ENCODE measurements around the gene GCLC.

GCLC gene

GRCh38 chr6:53466257-53466656 is 78.6 kb downstream of the GCLC start:
- DNase-seq (ENCODE audit: insufficient read length, low spot score), result no peak
- TF ChIP-seq CTCF (IDR thresholded peaks at IDR 0.05; ENCODE audit: insufficient read depth, missing control alignments), result no peak

GRCh38 chr6:53465732-53466131 is 79.2 kb downstream of the GCLC start:
- FAIRE-seq (no peak), DNase-seq (ENCODE audit: insufficient read length, low spot score) (no peak)
- TF ChIP-seq CTCF (IDR thresholded peaks at IDR 0.05; ENCODE audit: insufficient read depth, missing control alignments), result no peak

More at GRCh38 chr6:53466257-53466656, 78.6 kb downstream of the GCLC start:
- FAIRE-seq, result no peak

- no peak for TF ChIP-seq CTCF (IDR thresholded peaks at IDR 0.05; ENCODE audit: insufficient read depth, missing control alignments)
- no peak for FAIRE-seq
These were observed 79.9 kb downstream of the GCLC start for GRCh38 chr6:53464927-53465460.

GRCh38 chr6:53464483-53464882 is 80.4 kb downstream of the GCLC start:
- no peak for DNase-seq (ENCODE audit: insufficient read length, low spot score)
- TF ChIP-seq CTCF (IDR thresholded peaks at IDR 0.05; ENCODE audit: insufficient read depth, missing control alignments), result no peak
- no peak for FAIRE-seq

More at GRCh38 chr6:53464927-53465460, 79.9 kb downstream of the GCLC start:
- DNase-seq (ENCODE audit: insufficient read length, low spot score), result no peak

GRCh38 chr6:53461696-53462095 is 83.2 kb downstream of the GCLC start:
- DNase-seq (ENCODE audit: insufficient read length, low spot score), result no peak
- no peak for TF ChIP-seq CTCF (IDR thresholded peaks at IDR 0.05; ENCODE audit: insufficient read depth, missing control alignments)
- no peak for FAIRE-seq

- no peak for FAIRE-seq
- no peak for DNase-seq (ENCODE audit: insufficient read length, low spot score)
These were observed 83.8 kb downstream of the GCLC start for GRCh38 chr6:53461041-53461656.

More at GRCh38 chr6:53461041-53461656, 83.8 kb downstream of the GCLC start:
- no peak for TF ChIP-seq CTCF (IDR thresholded peaks at IDR 0.05; ENCODE audit: insufficient read depth, missing control alignments)

Measured in D721Med (cell line).